NOMO-1 treated with dmso at 0.1 percent for 144 hours (cell line): ENCODE results near the gene CFAP46.
"Not testable (repeated sequence)": the region's sequence is repeated elsewhere in the genome, so short reads cannot be mapped to it uniquely, and the experiment has no call there.

Experiments
- DNase-seq: peaks from one replicate; lab custom pipeline; 2025; ENCODE audit not compliant: unreplicated experiment; lab: John Stamatoyannopoulos, UW

The CFAP46 gene

DNA sequence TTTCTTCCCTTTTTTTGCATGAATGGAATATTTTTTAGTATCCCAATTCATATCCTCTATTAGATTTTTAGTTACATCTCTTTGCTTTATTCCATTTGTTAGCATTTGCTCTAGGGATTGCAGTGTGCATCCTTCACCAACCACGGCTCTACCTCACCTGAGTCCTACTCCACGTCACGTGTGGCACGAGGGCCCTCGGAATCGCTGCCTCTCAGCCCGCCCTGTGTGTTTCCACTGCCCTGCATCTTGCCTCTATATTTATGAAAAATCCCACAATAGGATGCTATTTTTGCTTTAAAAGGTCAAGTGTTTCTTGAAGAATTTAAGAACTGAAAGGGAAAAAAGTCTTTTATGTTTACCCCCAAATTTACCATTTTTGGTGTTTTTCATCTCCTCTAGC, 41.0 kb downstream of the CFAP46 start:
- no peak for DNase-seq

- no peak for DNase-seq
Measured at GRCh38 chr10:132900211-132900756, 42.1 kb downstream of the CFAP46 start.

GRCh38 chr10:132899751-132900065, 42.7 kb downstream of the CFAP46 start:
- DNase-seq: no peak

DNA sequence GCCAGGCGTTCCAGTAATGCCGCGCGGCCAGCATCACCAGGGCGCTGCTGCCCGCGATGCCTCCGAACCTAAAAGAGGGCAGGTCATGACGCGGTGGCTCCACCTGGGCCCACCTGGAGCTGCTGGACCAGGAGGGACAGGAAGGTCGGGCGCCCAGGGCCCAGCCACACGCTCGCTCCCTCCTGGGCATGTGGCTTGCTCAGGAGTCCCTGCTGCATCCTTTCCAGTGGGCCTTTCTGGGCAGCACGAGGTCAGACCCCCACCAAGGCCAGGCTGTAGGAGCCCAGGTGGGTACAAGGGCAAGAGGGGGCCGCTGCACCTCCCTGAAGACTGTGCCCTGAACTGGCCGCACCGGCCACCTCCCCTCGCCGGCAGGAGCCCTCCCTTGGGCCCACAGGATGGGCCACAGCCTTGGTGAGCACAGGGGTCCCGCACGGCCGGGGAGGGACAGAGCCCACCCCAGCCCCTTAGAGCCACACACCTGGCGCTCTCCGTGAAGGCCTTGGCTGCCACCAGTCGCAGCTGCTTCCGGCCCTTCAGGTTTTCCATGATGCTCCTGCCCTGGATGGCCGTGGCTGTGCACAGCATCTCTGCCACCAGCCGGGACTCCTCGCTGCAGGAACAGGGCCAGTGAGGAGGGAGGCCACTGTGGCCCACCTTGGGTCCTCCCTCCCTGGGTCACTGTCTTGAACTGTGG, 43.2 kb downstream of the CFAP46 start:
- DNase-seq: no peak

GRCh38 chr10:132898391-132899053, 43.8 kb downstream of the CFAP46 start:
- DNase-seq: no peak

DNA sequence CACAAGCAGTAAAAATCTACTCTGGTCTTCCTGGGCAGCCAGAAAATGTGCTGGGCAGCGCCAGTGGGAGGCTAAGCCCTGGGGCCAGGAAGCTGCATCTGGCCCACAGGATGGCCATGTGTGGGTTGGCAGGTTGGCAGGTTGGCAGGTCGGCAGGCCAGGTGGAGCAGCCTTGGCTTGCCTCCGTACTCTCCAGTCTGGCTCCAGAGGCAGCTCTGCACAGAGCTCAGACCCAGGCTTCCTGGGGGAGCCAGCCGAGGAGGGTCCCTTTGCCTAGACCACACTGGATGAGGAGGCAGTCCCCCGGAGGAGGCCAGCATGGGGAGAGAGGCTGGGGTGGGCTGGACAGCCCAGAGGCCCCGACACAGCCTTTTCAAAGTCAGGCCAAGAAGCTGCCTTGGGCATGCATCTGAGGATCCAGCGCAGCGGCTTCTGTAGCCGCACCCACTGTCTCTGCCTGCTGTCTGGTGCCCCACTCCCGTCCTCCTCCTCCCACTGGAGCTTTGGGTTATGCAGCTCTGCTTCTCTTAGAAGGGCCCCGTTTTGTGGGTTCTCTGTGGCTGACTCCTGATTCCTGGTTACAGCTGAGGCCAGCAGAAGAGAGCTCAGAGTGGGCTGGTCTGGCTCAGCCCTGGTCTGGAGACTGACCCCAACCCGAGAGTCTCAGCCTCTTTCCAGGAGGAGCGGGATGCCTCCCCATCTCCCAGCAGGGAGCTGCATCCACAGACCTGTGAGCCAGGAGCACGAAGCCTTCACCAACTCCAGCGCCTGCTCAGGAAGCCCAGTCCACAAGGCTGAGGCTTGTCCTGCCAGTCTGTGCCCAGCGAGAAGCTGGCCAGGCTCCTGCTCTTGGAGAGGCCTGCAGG, 44.6 kb downstream of the CFAP46 start:
- no peak for DNase-seq

DNA sequence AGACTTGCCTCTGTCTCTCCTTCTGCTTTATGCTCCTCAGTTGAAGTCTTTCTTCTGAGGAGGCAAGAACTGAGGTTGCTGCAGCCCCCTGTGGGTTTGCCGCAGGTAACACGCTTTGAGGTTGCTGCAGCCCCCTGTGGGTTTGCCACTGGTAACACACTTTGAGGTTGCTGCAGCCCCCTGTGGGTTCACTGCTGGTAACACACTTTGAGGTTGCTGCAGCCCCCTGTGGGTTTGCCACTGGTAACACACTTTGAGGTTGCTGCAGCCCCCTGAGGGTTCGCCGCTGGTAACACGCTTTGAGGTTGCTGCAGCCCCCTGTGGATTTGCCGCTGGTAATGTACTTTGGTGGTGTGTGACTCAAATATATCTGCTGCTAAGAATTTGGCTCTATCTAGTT, 48.6 kb downstream of the CFAP46 start:
- DNase-seq: not testable (repeated sequence)

GRCh38 chr10:132893090-132893489, 49.3 kb downstream of the CFAP46 start:
- DNase-seq: no peak

- DNase-seq: no peak
Measured at GRCh38 chr10:132892004-132892403, 50.4 kb downstream of the CFAP46 start.

GRCh38 chr10:132891368-132891767, 51.0 kb downstream of the CFAP46 start:
- DNase-seq: no peak

- no peak for DNase-seq
Measured at GRCh38 chr10:132890301-132890700, 52.1 kb downstream of the CFAP46 start.

GRCh38 chr10:132889556-132889955, 52.8 kb downstream of the CFAP46 start:
- no peak for DNase-seq

GRCh38 chr10:132888898-132889490, 53.4 kb downstream of the CFAP46 start:
- no peak for DNase-seq

DNA sequence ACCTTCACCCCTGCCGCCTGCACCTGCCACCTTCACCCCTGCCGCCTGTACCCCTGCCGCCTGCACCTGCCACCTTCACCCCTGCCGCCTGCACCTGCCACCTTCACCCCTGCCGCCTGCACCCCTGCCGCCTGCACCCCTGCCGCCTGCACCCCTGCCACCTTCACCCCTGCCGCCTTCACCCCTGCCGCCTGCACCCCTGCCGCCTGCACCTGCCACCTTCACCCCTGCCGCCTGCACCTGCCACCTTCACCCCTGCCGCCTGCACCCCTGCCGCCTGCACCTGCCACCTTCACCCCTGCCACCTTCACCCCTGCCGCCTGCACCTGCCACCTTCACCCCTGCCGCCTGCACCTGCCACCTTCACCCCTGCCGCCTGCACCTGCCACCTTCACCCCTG, 53.9 kb downstream of the CFAP46 start:
- not testable (repeated sequence) for DNase-seq

- no peak for DNase-seq
Measured at GRCh38 chr10:132886211-132887099, 55.9 kb downstream of the CFAP46 start.

- no peak for DNase-seq
Measured at GRCh38 chr10:132885451-132886210, 56.7 kb downstream of the CFAP46 start.

DNA sequence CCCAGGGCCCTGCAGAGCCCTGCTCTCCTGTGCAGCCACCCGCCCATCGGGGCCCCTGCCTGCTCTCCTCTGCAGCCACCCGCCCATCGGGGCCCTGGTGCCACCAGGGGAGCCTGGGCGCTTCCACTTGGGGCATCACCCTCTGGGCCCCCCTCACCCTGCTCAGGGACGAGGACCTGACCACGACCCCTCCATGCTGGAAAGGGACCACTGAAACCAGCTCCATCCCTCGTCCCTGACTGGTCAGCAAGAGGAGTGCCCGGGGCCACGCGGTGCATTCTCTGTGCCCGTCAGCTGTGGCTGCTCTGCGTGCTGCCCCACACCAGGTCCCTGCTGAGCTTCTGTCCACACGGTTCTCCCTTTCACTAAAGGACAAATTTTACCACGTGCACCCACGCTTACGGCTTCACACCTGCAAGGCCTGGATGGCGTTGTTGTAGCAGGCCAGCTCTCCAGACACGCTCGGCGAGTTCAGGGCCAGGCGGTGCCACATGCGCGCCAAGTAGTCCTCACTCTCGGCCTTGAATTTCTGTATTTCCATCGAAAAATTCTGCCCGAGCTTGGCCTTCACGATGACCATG, 57.6 kb downstream of the CFAP46 start:
- DNase-seq: no peak

GRCh38 chr10:132884041-132884440, 58.3 kb downstream of the CFAP46 start:
- no peak for DNase-seq

- no peak for DNase-seq
Measured at GRCh38 chr10:132883391-132883881, 58.9 kb downstream of the CFAP46 start.
